AG09309 (cell line): ENCODE data around the gene ADAMTS17.

Experiments
- DNase-seq: peaks from one replicate; pipeline ENCODE4 v3.0.0-alpha.2; 2010; ENCODE audit warnings: low read depth
- H3K4me3 ChIP-seq: 2 replicates; pipeline ENCODE4 v1.5.1; 2011; ENCODE audit warnings: mild to moderate bottlenecking, low read depth, low read length, moderate library complexity; ENCODE audit not compliant: control insufficient read depth
- TF ChIP-seq, protein P1 (sequence below): IDR thresholded peaks from 2 replicates; pipeline ENCODE4 v1.5.1; 2011; ENCODE audit warnings: mild to moderate bottlenecking, low read depth, low read length, inconsistent platforms; ENCODE audit not compliant: insufficient read depth, control insufficient read depth; ENCODE audit errors: missing control alignments

ADAMTS17 gene

GRCh38 chr15:100033140-100033857, 308.5 kb downstream of the ADAMTS17 start:
- peak; percentile 58 for DNase-seq
- TF ChIP-seq, protein P1, sequence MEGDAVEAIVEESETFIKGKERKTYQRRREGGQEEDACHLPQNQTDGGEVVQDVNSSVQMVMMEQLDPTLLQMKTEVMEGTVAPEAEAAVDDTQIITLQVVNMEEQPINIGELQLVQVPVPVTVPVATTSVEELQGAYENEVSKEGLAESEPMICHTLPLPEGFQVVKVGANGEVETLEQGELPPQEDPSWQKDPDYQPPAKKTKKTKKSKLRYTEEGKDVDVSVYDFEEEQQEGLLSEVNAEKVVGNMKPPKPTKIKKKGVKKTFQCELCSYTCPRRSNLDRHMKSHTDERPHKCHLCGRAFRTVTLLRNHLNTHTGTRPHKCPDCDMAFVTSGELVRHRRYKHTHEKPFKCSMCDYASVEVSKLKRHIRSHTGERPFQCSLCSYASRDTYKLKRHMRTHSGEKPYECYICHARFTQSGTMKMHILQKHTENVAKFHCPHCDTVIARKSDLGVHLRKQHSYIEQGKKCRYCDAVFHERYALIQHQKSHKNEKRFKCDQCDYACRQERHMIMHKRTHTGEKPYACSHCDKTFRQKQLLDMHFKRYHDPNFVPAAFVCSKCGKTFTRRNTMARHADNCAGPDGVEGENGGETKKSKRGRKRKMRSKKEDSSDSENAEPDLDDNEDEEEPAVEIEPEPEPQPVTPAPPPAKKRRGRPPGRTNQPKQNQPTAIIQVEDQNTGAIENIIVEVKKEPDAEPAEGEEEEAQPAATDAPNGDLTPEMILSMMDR, result no peak
- no peak overlapping the region for H3K4me3 ChIP-seq

DNA sequence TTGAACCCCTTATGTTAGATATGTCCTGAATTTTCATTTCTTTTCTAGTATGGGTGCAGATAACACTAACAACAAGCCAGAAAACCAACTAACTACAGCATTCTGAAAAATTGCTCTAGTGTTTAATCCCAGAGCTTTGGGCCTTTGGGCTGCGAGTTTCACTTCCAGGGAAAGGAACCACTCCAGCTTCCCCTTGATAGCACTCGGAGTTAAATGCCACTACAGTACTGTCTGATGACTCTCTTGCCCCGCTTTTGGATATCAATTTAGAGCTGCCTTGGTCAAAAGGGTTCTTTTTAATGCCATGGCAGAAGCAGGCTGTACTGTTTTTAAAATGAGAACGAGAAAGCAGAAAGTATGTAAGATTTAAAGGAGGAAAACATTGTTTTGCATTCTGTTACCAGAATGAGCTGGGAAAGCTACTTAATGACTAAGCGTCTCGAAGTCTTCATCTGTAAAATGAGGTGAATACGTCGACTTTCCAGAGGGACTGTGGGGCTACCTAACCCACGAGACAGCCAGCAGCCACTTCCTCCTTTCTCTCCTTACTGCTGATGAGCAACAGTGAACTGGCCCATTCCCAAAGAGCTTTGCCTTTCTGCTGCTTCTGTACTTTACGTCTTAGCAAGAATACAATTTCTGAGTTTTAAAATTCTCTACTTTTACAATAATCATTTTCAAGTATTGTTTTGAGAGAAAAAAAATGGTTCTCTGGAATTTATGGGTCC, 309.3 kb downstream of the ADAMTS17 start:
- TF ChIP-seq, protein P1, result no peak
- DNase-seq, result peak; percentile 13
- no peak overlapping the region for H3K4me3 ChIP-seq

DNA sequence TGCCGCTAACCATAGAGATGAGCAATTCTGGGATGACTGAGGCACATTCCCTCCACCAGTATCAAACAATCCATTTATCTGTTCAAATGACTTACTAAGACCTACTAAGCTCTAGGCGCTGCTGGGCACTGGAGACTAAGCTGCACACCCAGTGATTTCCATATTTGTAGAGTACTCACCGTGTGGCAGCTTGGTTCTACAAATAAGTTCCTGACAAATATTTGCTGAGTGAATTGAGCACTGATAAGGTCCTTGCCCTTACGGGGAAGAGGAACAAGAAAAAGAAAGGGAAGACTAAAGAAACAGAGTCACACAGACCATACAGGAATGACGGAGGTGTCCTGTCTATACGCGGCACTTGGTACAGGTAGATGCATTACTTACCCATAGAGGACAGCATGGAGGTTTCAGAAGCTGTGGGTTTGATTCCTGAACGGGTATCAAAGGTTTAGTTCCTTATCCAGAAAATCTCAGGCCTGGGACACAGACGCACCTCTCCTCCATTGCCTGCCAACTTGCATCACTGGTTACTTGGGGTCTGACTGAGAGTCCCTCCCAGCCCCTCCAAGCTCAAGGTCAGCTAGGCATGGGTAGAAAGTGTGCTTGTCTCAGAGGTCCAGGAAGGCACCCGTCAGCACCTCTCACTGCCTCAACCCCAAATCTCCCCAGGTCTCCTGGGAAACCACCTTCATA, 310.0 kb downstream of the ADAMTS17 start:
- no peak for DNase-seq
- TF ChIP-seq, protein P1, result no peak
- no peak overlapping the region for H3K4me3 ChIP-seq

DNA sequence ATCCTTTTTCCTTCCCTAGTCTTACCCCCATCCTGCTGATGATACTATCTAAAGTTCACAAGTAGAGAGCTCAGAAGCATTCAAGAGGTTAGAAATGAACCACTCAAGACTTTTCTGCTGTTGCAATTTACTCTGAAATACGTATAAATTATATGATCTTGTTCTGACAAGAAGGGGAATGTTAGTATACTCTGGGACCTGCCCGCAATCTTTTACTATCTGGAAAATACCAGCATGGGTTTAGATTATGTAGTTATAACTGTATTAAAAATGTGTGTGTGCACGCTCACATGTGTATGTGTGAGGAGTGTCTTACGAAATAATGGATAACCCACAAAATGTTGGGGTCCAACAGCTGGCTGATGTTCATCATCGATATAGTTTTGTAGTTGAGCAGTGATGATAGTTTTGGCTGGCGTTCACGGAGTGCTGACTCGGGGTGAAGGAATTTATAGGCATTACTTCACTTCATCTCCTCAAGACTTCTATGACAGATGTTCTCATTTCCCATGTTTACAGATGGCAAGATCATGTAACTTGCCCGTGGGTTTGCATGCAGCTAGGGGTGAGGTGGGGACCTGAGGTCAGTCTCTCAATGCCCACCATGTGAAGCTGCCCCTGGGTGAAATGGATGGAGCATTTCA, 311.1 kb downstream of the ADAMTS17 start:
- TF ChIP-seq, protein P1, result no peak
- H3K4me3 ChIP-seq, result no peak overlapping the region
- DNase-seq, result peak; percentile 38

DNA sequence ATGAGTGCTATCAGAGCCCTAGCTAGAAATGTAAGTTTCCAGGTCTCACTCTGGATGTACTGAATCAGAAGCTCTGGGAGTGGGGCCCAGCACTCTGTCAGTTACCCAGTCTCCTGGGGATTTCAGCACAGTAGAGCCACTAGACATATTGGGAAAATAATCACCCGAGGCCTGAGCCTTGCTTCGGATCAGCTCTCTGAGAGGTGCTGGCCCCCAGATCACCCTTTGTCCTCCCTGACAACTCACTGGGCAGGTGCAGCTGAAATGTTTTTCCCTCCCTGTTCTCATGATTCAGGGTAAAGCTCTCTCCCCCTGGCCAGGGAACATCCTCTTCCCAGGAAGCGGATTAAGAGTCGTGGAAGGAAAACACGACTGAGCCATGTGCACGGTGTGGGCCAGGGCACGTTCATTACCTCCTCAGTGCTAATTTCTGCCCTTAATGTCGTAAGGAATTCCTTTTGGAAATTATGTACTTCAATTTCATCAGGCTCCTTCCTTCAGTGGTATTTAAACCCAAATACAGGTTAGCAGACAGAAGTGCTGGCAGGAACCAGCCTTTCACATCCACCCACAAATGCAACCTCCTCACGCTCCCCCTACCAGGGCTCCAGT, 311.8 kb downstream of the ADAMTS17 start:
- DNase-seq, result no peak
- no peak overlapping the region for H3K4me3 ChIP-seq
- TF ChIP-seq, protein P1, result no peak

DNA sequence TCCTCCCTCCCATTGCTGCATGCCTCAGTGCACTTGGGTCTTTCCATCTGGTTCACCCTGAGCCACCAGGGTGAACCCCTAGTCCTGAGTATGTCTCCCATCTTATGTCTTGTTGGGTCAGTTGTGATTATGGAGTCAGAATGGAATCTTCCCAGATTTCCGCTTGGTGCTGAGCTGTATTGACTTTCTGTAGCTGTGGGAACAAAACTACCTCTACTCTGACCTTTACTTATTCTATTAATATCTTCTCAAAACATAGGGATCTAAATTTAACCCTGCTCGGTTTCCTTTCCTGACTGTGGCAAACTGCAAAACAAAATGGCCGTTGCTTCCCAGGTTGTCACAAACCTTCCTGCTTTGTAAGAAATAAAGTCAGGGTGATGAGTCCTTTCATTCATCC, 312.7 kb downstream of the ADAMTS17 start:
- DNase-seq, result no peak
- H3K4me3 ChIP-seq, result no peak overlapping the region
- TF ChIP-seq, protein P1, result no peak
